Purkinje cell (primary cell): ENCODE results near the gene RBP4. TPM values are rescaled to one million over a fixed set of nuclear protein-coding genes. Genes with fewer than 3 reads are reported as not detected.

Experiments
- polyA plus RNA-seq: library from polyadenylated mRNA; unstranded; fragments of >200 nt; fragmentation: Nextera tagmentation; gene quantifications from 2 replicates; pipeline ENCODE4 v1.2.1, GENCODE V29; 2014

Gene RBP4
- 8.2 TPM in 1 of 2 replicates, not detected in the other for polyA plus RNA-seq

DNA sequence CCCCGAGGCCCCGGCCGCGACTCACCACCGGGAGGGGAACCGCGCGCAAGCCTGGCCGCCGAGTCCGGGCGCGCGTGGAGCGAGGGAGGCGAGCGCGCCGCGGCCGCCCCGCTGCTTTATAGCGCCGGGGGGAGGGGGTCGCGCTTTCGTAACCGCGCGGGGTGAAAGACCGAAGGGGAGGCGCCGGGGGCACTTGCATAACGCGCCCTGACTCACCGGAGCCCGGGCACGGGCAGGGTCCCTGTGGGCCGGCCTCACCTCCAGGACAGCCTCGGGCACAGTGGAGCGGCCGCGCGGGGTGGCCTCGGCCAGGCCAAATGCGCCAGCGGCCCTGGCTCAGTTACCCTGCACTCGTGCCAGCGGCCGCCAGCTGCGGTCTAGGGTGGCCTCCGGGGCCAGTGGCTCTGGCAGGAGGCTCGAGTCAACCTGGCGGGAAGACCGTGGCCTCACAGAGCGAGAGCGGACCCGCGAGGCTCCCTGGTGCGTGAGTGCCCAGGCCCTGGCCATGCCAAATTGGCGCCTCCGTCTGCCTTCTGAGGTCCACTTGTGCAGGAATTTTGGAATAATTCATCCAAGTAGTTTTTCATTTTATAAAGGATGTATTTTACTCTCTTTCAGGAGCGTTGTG is at the start of gene RBP4:
TSS of gene RBP4 (minus strand) at position 90 of the 628 bp plus-strand sequence. CDS start 207 bp downstream, outside the sequence.

DNA sequence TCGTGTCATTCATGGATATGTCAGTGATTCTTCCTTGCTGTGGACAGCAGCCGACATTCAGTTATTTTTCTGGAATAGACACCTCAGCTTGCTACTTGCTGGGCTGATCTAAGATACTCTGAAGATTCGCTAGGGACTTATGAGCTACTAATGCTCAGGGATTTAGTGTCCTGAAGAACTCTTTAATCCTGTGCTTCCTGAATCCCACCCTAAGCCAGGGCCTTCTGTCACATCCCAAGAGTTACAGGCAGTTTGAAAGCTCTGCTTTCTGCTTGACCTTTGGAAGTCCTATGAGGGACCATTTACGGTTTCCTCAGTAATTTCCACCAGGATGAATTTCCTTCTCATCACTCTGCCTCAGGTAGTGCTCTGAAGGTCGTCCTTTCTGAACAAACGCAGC is 11.3 kb upstream of the RBP4 start, which contains the start of gene PDE6C:
TSS of gene PDE6C (plus strand) at position 227 of the 400 bp plus-strand sequence. CDS start 189 bp downstream, outside the sequence.

DNA sequence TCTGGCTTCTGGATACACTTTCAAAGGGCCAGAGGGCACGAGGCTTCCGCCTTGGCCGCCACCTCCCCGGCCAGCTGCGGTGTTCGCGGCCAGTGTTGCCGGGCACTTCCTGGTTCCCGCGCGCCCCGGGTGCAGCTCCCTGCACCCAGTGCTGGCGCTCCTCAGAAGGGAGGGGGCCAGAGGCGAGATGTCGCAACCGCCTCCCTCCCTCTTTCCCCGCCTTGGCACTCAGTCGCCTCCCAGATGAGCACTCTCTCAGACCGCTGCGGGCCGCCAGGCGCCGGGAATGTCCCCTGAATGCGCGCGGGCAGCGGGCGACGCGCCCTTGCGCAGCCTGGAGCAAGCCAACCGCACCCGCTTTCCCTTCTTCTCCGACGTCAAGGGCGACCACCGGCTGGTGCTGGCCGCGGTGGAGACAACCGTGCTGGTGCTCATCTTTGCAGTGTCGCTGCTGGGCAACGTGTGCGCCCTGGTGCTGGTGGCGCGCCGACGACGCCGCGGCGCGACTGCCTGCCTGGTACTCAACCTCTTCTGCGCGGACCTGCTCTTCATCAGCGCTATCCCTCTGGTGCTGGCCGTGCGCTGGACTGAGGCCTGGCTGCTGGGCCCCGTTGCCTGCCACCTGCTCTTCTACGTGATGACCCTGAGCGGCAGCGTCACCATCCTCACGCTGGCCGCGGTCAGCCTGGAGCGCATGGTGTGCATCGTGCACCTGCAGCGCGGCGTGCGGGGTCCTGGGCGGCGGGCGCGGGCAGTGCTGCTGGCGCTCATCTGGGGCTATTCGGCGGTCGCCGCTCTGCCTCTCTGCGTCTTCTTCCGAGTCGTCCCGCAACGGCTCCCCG is 34.4 kb downstream of the RBP4 start, which contains the start of gene FFAR4:
TSS of gene FFAR4 (plus strand) at position 231 of the 842 bp plus-strand sequence. CDS start at position 287, 56 bp downstream.

Other genes with a start within 250 kb of the RBP4 start
- gene MYOF, start 118.9 kb downstream of the RBP4 start, polyA plus RNA-seq, result 0.17 and 0.38 TPM in 2 replicates
- not detected in 2 replicates for gene CEP55, start 104.6 kb downstream of the RBP4 start, polyA plus RNA-seq
- not detected in 2 replicates for gene FFAR4, start 34.6 kb downstream of the RBP4 start, polyA plus RNA-seq
- 0.09 TPM in 1 of 2 replicates, not detected in the other for gene PDE6C, start 11.3 kb upstream of the RBP4 start, polyA plus RNA-seq
- 48.6 and 56.6 TPM in 2 replicates for gene FRA10AC1, start 101.4 kb upstream of the RBP4 start, polyA plus RNA-seq
- gene LGI1, start 156.7 kb upstream of the RBP4 start, polyA plus RNA-seq, result 7.6 and 30.6 TPM in 2 replicates